GM21515 (cell line): ENCODE data around the gene PGAM2.

ENCODE experiments used
- ATAC-seq: cut with Tn5 transposase; IDR thresholded peaks from one replicate; pipeline ENCODE4 v1.9.1; 2021; ENCODE audit not compliant: unreplicated experiment

Gene PGAM2

DNA sequence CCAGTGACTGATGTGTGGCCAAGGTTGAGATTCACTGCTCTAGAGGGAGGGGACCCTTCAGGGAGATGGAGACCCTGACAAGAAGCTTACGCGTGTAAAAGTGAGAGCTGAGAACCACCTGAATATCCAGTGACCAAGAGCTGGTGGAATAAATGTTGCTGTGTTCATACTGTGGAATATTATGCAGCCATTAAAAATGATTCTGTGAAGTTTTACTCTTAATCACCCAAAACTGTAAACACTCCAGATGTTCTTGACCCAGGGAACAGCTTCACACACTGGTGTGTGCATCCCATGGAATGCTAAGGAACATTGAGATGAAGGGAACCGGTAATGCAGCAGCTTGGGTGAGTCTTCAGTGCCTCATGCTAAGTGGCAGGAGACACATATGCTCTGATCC is 21.3 kb upstream of the PGAM2 start:
- ATAC-seq: no peak

DNA sequence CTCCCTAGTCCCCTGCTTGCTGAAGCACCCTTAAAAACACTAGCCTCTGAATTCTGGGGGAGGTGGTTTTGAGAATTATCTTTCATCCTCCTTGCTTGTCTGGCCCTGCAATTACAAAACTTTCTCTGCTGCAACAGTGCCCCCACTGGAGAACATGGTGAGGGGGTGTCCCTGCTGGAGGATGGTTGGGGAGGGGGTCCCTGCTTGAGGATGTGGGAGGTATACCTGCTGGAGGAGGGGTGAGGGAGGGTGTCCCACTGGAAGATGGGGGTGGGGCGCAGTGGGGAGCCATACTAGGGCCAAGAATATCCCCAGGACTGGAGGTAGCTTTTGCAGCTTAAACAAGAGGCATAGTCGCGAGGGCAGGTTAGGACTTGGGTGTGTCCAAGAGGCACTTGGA is 20.2 kb upstream of the PGAM2 start:
- ATAC-seq: no peak

DNA sequence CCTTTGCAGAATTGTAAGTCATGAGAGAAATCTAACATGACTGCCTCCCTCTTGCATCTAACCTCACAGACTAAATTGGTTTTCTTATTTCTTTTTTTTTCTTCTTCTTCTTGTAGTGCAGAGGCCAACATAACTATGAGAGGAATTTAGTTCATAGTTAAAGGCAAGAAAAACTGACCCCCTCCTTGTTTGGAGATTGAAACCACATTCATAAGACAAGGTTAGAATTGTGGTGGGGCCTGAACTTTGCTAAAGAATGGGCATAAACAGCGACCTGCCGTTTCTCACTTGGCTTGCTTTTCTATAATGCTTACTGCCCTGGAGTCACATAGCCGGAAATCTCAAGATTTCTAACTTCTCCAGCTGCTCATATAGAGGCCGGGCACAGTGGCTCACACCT is 19.3 kb upstream of the PGAM2 start:
- no peak for ATAC-seq

DNA sequence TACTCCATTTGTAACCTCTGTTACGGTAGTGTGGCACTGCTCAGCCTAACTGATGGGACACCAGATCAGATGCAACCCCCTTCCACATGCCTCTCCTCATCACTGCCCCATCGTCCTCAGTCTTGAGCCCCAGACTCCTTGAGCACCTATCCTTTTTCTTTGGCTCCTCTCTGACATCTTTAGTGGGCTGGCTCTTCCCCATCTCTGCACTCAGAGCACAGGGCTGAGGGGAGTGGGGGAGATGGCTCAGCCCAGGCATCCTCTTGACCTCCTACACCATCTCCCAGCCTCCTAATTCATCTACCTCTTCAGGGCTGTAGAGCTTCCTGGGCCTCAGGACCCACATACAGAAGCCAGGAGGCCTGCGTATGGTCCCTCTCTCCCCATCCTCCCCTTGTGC is 18.4 kb upstream of the PGAM2 start:
- ATAC-seq: no peak

DNA sequence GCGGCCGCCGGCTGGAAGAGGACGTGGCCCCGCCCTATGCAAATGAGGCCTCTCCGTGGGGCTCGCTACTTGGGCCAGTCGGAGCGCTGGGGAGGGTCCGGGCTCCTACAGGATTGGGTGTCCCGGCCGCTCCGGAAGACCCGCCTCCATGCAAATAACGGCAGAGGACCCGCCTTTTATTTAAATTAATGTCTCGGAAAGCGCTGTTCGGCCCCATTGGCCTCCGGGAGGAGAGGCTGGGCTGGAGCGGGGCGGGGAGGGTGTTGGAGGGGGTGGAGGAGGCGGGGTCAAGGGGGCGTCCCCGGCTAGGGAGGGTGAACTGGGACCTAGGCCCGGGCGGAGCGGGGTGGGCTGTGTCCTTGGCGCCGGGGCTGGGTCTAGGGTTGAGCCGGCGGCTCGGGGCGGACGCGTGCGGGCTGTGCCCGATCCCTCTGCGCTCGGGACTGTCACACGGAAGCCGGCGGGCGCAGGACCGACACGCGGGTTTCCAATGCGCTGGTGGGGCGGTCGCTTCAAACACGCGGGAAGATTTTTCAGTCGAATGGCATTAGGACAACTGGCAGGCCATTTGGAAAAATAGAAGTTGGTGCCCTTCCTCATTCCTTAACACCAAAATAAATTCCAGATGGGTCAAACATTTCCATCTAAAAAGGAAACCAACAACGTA is 17.3 kb upstream of the PGAM2 start:
- peak; percentile 88 for ATAC-seq

DNA sequence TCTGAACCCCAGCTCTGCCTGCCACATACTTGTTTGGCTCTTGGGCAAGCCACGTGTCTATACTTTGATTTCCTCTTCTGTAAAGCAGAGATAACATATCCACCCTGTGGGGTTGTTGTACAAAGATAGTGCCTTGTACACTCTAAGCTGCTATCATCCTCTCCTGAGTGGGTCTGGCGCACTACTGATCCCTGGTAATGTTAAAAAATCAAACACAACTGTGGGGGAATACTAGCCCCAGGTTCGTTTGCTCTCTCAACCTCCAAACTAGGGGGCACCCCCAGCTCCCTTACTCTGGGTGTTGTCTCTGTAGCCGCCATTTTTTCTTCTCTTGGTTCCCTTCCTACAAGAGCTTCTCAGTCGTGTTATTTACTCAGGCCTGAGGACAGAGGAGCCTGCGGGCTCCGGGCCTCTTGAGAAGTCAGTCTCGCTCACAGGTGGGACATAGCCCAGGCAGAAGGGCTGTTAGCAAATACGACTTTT is 15.9 kb upstream of the PGAM2 start:
- no peak for ATAC-seq

DNA sequence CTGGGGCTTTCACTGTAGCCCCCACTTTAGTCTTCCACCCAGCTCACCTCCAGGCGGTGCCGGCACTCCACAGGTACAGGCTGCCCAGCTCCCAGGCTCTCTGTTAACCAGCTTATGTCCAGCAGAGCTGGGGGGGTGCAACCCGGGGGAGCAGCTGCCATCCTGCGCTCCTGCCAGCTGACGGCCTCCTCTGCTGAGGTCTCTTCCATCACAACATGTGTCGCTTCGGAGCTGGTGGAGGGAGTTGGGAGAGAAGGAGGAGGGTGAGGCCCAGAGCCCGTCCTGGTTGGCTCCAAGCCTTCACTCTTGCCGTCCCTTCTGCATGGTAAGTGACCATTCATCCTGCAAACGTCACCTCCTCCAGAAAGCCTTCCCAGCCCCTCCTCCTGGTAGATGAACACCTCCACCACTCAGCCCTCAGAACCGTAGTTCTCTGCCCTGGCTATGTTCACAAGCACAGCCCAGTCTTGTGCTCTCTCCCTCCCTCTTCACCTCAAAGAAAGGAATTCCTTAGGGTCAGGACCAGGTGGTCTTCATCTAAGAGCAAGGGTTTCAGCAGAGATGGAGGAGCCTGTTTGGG is 15.4 kb upstream of the PGAM2 start:
- ATAC-seq: no peak

DNA sequence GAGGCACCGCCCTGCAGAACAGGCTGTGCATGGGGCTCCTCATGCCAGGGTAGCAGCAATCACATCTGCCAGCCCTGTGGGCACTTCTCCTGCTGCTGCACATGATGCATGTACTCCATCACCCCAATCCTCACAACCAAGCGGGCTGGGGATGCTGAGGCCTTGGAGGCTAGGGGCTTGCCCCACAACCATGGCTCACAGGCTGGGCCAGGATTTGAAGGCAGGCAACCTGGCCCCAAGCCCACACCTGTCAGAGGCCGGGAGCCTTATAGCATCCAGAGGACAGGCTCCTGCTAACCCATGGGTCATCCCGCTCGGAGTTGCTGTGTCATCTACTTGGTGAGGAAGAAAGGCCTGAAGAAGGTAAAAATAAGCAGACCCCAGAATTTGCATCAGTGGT is 14.8 kb upstream of the PGAM2 start:
- no peak for ATAC-seq

DNA sequence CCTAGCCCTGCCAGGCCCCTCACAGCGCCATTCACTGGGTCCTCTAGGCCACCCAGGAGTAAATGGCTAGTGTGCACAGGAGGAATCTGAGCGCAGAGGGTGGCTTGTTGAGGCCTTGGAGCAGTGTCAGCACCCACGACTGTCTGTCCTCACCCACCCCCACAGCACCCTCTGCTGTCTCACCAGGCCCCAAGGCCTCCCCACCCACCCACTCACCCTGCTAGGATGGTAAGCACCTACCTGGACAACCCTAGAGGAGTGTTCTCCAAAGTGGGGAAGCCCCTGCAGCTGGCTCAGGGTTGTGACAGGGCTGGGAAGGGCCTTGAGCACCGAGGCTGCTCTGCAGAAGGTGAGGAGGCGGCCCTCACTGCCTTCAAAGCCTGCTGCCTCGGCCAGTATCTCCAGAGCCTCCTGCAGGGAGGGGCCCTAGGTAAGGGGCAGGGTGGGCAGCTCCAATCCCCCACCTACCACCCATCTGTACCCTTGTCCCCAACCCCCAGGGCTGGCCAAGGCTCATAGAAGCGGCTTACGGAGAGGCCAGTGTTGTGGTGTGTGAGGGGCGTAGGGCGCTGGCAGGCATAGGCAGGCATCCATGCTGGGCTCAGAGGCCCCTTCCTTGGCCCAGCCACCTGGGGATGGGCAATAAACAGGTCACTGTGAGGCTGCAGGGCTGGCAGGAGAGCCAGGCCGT is 14.1 kb upstream of the PGAM2 start:
- no peak for ATAC-seq

DNA sequence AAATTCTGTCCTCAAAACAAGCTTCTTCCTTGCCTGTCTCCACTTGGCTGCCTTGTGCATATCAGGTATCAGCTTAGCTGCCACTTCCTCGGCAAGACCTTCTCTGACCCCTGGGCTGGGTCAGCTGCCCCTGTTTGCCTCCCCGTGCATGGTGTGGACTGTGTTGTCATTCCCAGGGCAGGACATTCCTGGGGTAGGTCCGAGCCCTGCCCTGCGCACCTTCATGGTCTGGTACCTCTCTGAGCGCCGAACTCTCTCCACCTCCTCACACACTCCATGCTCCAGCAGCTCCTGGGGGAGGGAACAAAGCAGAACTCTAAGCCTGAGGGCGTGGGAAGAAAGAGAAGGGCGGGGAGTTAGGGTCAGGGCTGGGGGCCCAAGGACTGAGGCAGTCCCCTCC is 13.2 kb upstream of the PGAM2 start:
- ATAC-seq: no peak

DNA sequence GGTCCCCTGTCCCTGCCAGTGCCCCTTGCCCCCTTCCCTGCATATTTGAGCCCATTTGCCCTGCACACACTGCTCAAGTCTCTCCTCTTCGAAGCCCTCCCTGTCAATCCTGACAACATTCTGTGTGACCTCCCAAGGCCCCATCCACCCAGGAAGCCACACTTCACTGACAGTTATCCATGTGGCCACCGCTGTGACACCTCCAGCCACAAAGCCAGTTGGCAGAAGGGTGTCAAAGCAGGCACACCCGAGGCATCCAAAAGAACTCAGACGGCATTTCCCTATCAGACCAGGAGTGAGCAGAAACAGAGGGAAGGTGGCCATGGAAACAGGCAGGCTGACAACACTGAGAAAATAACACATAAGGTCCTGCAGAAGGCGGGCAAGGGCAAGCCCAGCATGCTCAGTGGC is 12.3 kb upstream of the PGAM2 start:
- no peak for ATAC-seq

DNA sequence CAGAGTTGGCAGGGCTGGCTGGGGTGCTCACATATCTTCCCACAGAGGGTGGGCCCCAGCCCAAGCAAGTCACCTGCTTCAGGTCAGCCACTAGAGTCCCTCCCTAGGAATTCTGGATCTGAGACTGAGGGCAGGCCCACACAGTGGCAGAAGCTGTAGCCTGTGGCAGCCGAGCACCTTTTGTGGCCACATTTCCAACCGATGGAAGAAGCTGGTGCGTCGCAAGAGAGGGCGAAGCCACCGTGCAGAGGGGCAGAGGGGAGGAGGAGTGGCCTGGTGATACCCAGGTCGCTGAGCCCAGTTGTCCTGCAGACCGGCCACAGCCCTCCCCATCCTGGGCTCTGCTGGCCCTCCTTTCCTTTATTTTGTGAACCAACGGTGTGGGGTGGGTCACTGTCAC is 11.7 kb upstream of the PGAM2 start:
- no peak for ATAC-seq

DNA sequence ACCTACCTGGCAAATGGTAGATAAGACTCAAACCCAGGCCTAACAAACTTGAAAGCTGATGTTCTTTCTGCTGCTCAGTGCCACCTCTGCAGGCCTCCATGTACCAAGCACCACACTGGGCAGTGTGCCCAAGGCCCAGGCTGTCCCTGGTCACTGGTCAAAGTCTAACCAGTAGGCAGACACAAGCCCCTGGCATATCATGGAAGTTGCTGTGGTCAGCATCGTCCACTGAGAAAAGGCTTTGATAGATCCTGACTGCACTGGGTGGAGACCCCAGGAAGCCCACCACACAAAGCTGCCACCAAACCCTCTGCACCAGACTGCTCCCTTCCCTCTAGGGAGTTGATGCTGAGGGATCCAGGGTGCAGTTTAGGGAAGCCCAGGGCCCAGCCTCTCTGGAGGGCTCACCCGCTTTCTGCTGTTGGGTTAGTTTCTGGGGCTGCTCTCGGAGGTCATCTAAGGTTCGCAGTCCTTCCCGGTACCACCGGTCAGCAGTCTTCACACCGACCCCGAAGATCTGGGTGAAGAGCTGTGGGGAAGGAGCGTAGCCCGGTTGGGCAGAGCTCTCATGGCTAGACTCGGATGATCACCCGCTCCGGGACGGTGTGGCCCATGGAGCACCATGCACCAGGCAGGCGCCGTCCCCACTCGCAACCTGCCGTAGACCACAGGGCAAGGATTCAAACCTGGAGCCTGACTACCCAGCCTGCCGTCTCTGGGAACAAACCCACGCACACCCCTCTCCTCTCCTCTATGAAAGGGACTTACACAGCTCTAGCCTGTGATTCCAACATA is 10.9 kb upstream of the PGAM2 start:
- ATAC-seq: no peak

DNA sequence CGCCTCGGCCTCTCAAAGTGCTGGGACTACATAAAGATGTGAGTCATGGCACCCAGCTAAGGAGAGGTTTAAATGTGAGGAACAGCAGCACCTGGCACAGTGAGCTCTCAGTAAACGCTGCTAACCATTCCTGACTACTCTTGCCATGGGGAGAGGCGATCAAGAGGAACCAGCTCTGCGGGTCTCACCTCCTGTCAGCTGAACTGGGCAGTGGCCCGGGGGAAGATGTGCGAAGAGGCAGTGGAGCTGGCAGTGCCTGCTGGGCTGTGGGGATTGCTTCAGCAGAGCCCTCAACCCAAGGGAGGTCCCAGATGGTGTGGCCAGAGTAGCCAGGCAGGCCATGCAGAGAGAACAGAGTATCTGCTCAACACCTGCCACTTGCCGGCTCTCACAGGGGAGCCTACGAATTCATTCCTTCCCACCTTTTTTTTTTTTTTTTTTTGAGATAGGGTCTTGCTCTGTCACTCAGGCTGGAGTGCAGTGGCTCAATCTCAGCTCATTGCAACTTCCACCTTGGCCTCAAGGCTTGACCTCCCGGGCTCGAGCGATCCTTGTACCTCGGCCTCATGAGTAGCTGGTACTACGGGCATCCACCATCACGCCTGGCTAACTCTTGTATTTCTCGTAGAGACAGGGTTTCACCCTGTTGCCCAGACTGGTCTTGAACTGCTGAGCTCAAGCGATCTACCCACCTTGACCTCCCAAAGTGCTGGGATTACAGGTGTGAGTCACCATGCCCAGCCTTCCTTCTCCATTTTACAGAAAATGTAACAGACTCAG is 10.1 kb upstream of the PGAM2 start:
- no peak for ATAC-seq

DNA sequence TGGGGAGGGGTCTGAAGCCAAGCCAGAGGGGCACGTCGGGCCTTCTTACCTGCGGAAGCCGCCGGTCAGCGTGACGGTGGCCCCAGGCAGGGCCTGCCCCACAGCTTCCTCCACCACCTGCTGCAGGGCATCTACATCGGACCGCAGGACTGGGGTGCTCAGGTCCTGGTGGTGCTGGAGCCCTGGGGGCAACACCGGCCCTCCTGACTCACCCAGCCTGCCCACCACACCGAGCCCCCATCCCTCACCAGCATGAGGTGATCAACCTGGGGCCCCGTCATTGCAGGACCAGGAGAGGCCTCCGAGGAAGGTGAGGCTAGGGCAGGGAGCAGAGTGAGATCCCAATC is 9.0 kb upstream of the PGAM2 start:
- peak; percentile 12 for ATAC-seq

DNA sequence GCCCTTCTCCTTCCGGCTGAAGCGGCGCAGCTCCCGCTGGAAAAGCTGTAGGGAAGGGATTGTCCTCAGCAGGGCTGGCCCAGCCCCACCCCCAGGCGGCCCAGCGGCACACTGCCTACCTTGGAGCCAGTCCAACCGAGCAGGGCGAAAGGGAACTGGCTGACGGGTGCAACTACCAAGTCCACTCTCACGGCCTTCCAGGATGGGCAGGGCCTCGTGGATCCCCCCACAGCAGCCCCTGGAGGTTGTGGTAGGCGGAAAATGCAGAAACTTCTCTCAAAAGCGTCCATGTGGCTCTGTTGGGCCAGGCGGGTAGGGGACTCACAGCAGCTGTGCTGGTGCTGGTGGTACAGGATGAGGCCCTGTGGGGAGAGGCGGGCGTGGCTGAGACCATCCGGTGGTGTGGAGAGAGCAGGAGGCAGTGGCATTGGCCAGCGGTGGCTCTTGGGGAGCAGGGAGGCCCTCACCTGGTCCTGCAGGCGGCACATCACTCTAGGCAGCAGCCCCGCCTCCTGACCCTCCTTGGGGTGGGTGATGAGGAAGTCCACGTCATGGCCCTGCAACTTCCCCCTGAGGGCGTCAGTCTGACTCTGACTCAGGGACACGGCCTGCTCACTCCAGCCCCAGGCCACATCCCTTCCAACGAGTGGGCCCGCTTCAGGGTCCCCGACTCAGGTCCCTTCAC is 8.4 kb upstream of the PGAM2 start:
- peak; percentile 47 for ATAC-seq

DNA sequence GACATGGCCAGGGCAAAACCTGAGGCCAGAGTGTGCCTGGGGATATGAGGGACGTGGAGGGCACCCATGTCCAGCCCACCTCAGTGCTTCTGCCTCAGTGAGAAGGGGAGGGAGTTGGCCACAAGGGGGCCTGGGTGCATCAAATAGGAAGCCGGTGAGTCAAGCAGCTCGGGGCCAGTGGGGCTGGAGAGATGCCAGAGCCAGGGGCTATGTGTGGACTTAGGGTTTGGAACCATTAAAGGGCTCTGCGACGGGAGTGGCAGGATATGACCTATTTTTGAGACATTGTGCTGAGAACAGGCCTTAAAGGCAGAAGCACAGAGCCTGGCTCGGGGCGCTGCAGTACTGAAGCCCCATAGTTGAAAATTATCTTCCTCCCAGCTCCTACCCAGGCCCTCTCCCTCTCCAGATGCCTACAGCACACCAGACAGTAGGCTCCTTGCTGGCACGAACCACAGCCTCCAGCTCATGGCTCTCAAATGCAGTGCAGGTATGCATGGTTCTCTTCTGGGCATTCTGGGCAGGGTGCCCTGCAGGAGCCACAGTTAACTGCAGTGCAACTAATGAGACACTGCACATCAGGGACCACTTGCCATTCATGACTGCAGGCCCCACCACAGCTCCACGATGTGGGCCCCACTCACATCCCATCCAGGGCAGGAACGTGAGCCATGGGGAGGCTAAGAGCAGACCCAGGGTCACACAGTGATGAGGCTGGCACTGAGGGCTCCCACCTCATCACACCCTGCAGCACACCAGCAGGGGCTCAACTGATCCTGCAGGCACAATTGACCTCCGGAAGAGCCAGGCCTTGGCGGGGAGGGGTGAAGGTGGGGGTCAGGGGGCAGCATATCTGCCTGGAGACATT is 7.2 kb upstream of the PGAM2 start:
- no peak for ATAC-seq

DNA sequence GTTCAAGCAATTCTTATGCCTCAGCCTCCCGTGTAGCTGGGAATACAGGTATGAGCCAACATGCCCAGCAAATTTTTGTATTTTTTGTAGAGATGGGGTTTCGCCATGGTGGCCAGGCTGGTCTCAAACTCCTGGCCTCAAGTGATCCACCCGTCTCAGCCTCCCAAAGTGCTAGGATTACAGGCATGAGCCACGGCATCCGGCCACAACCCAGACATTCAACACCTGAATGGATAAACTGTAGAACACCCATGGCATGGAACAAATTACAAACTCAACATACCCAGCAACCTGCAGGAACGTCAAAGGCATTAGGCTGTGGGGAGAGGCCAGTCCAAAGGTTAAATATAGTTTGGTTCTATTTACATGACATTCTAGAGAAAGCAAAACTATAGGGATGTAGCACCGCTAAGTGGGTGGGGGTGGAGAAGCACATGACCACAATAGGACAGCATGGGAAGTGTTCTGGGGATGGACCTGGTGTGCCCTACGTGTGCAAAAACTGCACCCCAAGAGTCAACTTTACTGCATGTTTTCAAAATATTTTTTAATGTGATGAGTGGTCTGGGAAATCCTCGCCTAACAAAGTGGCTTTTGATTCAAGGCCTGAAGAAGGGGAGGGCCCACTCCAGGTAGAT is 6.5 kb upstream of the PGAM2 start:
- no peak for ATAC-seq

DNA sequence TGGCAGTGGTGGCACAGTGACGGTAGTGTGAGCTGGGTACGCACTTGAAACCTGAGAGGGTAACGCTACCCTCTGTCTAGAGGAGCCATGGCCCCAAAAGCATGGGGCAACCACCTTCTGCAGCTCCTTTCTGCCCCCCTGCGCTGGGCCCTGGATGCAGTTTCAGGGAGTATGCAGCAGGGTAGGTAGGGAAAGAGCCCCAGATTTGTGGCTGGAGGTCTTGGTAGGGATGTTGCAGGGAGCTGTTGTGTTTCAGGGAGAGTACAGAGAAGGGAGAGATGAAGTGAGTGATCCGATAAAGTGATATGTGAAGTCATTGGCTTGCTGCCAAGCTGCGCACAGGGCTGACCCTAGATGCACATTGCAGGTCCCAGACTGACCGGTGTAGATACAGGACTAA is 2.7 kb upstream of the PGAM2 start:
- ATAC-seq: no peak
